SK-N-MC (cell line): ENCODE results near the gene ABLIM1.

ENCODE experiments used
- EZH2 ChIP-seq: fragments of 200-600 bp; sonication (generic); IDR thresholded peaks from one replicate; pipeline ENCODE4 v1.6.1; 2017; ENCODE audit warnings: antibody characterized with exemption
- POLR2AphosphoS5 ChIP-seq: IDR thresholded peaks from 2 replicates; pipeline ENCODE4 v1.6.1; 2012; ENCODE audit warnings: mild to moderate bottlenecking, low read depth, low read length, borderline replicate concordance

DNA sequence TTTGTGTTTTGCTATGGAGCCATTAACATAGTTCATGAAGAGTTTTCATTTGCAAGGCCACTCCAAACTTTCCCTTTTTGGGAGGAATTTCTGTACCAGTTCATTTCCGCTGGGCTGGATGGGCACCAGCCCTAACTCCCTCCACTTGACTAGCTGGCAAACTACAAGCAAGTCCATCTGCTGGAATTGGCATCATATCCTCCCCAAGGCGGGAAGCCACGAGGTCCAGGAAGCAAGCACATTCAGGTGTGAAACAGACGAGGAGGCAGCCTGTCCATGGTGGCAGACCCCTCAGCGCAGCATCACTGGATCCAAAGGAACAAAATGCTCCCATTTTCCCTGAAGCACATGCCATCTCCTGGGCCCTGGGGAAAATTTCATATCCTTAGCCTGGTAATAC, 125.8 kb downstream of the ABLIM1 start:
- no peak for TF ChIP-seq POLR2AphosphoS5
- TF ChIP-seq EZH2 = no peak
